Measurements from ENCODE around the gene DMRTC2.
A peak's percentile ranks its signal among the peaks of the same experiment; 100 is the strongest.

The DMRTC2 gene

DNA sequence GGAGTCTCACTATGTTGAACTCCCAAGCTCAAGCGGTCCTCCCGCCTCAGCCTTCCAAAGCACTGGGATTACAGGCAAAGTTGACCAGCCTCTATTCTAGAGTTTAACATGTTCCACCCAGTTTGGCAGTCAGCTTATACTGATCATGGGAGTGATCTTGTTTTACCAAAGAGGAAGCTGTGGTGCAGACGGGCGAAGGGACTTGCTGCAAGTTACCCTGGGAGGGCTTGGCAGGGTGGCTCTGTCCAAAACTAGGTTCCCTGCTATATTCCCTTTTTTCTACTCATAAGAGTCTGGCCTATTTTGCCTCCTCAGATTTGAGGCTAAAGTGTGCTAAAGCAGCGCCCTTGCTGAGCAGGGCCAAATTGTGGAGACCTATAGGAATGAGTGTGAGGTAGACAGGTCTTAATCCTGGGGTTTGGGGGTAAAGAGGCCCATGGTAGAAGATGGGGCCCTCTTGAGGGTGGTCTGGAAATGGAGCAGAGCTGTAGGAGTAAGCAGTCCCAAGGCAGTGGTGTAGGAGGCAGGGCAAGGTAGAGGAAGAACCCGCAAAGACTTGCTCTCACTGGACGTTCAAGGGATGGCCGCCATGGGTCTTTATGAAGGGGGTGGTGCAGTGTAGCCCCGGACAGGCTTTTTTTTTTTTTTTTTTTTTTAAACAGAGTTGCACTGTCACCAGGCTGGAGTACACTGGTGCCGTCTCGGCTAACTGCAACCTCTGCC is 18.5 kb downstream of the DMRTC2 start:
- H3K27ac ChIP-seq: peak overlapping the region; percentile 90; the same call in 1 of the 2 replicates
- TF ChIP-seq ZFX (IDR thresholded peaks at IDR 0.05; ENCODE audit: borderline replicate concordance): no peak
- TF ChIP-seq, protein P1, sequence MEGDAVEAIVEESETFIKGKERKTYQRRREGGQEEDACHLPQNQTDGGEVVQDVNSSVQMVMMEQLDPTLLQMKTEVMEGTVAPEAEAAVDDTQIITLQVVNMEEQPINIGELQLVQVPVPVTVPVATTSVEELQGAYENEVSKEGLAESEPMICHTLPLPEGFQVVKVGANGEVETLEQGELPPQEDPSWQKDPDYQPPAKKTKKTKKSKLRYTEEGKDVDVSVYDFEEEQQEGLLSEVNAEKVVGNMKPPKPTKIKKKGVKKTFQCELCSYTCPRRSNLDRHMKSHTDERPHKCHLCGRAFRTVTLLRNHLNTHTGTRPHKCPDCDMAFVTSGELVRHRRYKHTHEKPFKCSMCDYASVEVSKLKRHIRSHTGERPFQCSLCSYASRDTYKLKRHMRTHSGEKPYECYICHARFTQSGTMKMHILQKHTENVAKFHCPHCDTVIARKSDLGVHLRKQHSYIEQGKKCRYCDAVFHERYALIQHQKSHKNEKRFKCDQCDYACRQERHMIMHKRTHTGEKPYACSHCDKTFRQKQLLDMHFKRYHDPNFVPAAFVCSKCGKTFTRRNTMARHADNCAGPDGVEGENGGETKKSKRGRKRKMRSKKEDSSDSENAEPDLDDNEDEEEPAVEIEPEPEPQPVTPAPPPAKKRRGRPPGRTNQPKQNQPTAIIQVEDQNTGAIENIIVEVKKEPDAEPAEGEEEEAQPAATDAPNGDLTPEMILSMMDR (IDR thresholded peaks at IDR 0.05): no peak

DNA sequence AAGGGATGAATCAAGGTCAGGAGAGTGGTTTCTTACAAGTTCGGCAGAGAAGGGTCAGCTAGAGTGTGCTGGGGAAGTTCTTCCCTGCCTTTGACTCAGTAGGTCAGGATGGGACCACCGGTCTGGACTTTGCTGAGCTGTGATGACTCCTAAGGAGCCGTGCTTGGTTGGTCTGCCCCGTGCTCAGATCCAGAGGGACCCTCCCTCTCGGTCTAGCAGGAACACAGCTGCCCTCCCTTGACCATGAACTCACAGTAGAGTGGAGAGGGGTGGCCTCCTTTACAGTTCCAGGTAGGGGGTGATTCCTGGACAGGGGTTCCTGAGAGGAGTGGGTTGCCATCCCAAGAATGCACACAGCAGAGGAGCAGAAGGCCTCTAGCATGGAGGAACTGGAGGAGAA is 19.5 kb downstream of the DMRTC2 start:
- TF ChIP-seq, protein P1 (IDR thresholded peaks at IDR 0.05): no peak
- no peak for TF ChIP-seq ZFX (IDR thresholded peaks at IDR 0.05; ENCODE audit: borderline replicate concordance)
- H3K27ac ChIP-seq: no peak overlapping the region

DNA sequence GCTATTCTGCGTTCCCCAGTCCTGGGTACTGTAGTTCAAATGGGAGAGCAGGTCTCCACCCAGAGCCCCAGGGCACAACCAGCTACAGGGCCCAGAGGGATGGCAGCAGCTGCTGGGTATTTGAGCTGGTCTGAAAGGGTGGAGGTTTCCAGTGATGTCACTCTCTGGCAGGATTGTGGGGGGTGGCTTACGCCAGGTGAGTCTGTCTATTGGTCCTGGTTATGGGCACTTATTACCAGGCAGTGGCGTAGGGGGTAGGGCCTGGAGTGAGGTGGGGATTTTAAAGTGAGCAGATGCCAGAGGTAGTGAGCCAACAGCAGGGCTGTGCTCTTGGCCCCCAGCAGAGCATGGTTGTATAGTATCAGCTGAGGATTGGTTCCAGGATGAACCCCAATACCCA is 21.4 kb downstream of the DMRTC2 start:
- H3K27ac ChIP-seq: no peak overlapping the region
- TF ChIP-seq, protein P1 (IDR thresholded peaks at IDR 0.05): no peak
- no peak for TF ChIP-seq ZFX (IDR thresholded peaks at IDR 0.05; ENCODE audit: borderline replicate concordance)

DNA sequence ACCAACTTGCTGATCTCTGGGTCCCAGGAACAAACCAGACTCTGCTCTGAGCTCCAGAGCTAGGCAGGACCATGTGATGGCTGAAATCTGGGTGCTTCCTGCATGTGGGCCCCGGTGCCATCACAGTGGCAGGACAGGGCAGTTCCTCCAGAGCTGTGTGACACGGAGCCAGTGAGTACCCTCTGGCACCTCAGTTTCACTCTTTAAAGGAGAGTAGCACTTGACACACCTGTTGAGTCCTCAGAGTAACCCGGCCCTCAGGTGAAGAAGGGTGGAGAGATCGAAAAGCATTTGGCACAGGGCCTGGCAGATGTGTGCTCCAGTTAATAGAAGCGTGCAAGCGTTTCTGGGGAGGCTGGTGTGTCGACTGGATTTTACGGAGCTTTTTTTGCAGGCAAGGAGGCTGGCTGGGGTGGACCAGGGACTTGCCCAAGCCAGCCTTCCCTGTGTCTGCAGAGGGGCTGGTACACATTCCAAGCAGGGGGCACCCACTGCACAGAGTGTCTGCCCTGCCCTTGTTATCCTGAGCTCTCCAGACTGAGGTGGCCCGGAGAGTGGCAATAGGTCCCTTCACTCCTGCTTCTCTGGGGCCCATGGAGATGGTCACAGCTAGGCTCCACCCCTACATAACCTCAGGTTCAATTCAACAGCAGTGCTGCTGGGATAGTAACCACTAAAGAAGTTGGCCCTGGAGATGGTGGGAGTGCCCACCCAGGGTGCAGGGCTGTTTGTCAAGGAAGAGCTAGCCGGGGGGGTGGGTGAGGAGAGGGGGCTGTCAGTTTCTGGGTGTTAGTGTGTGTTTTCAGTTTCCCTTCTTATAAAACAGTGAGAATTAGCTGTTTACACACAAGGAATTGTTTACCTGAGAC is 23.5 kb downstream of the DMRTC2 start:
- no peak for TF ChIP-seq ZFX (IDR thresholded peaks at IDR 0.05; ENCODE audit: borderline replicate concordance)
- TF ChIP-seq, protein P1 (IDR thresholded peaks at IDR 0.05): no peak
- H3K27ac ChIP-seq: peak overlapping the region; percentile 40; the same call in 1 of the 2 replicates

DNA sequence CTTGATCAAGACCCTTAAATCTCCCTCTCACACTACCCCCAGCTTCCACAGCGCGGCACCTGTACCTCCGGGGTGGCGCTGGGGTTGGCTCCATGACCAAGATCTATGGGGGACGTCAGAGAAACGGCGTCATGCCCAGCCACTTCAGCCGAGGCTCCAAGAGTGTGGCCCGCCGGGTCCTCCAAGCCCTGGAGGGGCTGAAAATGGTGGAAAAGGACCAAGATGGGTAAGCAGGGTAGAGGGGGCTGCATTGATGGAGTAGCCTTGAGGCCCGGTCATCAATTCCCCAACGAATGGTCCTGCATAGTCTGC is 24.1 kb downstream of the DMRTC2 start:
- no peak for TF ChIP-seq ZFX (IDR thresholded peaks at IDR 0.05; ENCODE audit: borderline replicate concordance)
- TF ChIP-seq, protein P1 (IDR thresholded peaks at IDR 0.05): no peak
- no peak overlapping the region for H3K27ac ChIP-seq

DNA sequence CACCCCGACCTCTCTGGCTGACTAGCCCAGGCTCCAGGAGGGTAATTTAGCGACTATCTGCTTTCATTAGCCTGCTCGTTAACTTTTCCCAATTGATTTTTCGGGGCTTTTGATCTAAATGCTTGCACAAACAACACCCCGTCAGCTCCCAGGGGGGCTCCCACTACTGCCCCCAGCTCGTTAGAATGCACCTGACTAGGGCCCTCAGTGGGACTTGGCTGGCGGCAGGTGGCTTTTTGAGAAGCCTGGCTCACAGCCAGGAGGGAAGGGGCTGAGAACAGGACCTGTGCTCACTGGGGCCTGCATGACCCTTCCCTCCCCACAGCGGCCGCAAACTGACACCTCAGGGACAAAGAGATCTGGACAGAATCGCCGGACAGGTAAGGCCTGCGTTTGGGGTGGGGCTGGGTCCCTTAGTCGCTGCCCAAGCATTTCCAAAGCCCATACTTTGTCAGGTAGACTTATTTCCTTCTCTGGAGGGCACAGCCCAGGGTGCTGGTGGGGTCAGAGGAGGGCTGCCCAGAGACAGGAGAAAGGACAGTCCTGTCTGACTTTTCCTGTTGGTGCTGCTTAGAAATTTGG is 24.6 kb downstream of the DMRTC2 start:
- TF ChIP-seq, protein P1 (IDR thresholded peaks at IDR 0.05): no peak
- TF ChIP-seq ZFX (IDR thresholded peaks at IDR 0.05; ENCODE audit: borderline replicate concordance): no peak
- H3K27ac ChIP-seq: no peak overlapping the region; the same call in 1 of the 2 replicates

Measured in 22Rv1 (cell line).